GM21447 (cell line): ENCODE results near the gene MRPL43.

ENCODE experiments used
- ATAC-seq: cut with Tn5 transposase; IDR thresholded peaks from one replicate; pipeline ENCODE4 v1.9.1; 2021; ENCODE audit not compliant: unreplicated experiment

The MRPL43 gene

GRCh38 chr10:100968863-100969186 is 18.5 kb downstream of the MRPL43 start:
- ATAC-seq, result no peak

DNA sequence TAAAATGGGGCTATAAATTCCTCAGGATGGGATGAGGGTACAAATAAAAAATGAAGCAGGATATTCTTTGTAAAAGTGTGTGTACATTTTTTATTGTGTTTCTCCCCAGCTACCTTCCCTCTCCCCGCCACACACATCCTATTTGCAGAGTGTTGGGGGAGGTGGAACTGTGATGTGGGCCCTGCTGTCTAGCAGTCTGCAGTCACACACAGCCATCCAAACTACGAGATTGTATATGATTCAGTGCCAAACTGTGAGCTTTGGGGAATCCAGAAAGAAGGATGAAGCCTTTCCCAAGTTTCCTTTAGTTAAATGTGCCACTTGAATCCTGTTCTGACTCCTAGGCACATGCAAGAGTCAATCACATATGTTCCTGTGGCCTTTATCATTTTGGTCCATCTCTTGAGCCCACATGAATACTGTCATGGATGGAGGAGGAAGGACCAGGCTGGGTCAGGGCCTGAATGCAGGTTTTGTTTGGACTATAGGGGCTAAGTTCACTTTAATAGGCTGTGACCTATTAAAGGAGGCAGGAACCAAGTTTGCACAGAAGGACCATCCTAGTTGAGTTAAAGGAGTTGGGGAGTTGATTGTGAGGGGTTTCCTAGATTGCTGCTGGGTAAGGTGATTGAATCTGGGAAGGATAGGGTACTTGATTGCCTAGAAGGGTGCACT is 19.1 kb downstream of the MRPL43 start:
- ATAC-seq, result no peak

- no peak for ATAC-seq
Observed at GRCh38 chr10:100967332-100967731, 20.0 kb downstream of the MRPL43 start.

- ATAC-seq, result no peak
Observed at GRCh38 chr10:100966887-100967286, 20.4 kb downstream of the MRPL43 start.

DNA sequence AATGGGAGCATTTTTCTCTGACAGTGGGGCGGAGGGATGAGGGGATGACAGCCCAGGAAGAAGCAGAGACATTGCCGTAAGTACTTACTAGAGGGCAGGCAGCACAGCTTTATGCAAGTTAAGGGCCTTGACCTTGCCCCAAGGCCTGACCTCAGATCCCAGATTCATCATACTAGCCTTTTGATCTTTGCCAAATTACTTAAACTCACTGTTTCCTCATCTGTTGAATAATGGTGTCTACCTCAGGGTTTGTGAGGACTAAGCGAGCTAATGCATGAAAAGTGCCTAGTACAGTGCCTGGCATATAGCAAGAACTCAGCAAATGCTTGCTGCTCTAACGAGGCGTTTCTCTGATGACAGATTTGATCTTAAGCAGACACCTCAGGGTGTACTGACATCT is 21.5 kb downstream of the MRPL43 start:
- no peak for ATAC-seq

GRCh38 chr10:100963826-100964225 is 23.5 kb downstream of the MRPL43 start:
- ATAC-seq, result no peak

GRCh38 chr10:100962351-100963080 is 24.8 kb downstream of the MRPL43 start:
- no peak for ATAC-seq

DNA sequence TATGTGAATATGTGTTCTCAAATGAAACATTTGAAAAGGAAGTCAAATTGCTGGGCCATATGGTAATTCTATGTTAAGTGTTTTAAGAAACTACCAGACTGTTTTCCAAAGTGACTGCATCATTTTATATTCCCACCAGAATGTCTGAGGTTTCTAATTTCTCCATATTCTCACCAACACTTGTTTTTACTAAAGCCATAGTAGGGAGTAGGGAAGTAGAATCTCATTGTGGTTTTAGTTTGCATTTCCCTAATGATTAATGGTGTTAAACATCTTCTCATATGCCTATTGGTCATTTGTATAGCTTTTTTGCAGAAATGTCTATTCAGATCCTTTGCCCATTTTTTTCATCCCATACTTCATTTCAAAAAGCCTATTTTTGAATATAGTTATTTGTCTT is 27.0 kb downstream of the MRPL43 start:
- no peak for ATAC-seq

GRCh38 chr10:100948916-100949315 is 38.4 kb downstream of the MRPL43 start:
- no peak for ATAC-seq

DNA sequence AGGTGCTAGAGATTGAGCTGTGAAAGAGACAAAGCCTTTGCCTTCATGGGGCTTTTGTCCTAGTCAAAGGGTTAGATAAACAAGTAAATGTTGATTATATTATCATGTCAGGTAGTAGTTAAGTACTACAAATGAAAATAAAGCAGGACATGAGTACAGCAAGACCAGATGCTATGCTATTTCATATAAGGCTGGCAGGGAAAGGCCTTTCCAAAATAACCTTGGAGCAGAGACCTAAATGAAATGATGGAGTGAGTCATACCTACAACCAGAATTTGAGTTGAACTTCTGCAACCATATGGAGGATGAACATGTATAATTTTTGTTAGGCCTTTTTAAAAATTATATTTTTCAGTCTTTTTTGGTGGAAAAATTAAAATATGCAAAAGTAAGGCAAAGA is 41.5 kb downstream of the MRPL43 start:
- ATAC-seq, result no peak

DNA sequence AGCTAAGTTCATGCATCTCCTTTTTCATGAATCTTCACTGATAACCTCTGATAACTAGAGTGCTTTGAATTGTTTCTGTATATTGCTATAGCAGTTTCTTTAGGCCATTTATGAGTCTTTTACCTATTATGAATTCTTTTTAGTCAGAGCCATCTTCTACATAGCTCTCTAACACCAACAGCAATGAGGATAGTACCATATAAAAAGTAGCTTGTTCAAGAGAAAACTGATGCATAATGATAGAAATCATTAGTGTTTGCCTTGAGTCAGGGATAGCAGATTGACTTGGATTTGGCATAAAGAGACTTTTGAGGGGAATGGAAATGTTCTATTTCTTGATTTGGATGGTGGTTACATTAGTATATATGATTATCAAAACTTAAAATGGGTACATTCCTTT is 43.8 kb downstream of the MRPL43 start:
- no peak for ATAC-seq

DNA sequence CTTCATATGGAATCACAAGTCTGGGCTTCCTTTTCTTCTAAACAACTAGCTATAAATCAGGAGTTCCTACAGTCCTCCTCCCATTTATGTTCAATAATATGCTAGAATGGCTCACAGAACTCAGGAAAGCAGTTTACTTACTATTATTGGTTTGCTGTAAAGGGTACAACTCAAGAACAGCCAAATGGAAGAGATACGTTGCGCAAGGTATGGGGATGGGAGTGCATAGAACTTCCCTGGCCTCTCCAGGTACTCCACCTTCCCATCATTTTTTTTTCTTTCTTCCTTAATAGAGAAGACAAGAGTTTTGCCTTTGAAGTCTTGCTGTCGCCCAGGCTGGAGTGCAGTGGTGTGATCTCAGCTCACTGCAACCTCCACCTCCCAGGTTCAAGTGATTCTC is 45.1 kb downstream of the MRPL43 start:
- no peak for ATAC-seq

DNA sequence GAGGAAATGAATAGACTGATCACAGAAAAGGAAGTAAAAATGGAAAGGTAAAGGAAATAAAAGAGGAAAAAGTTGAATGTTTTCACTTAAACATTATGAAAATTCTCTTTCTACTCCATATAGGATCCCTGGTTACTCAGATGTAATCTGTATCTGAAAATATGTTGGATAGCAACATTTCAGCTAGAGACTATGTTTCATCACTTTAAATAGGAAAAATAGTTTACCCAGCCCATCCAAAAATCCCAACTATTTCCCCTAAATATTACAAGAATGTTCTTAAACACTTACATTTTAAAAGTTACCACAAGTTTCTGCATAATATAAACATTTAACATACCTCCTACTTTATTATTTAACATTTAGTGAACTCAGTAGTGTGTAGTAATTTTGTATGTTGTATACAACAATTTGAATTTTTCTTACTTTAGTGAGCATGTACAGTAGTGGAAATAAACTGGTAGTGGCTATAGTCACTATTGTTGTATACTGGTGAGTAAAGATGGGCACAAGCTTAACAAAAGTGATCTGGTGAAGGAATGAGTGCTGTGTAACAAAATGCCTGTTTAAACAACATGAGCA is 47.4 kb downstream of the MRPL43 start:
- ATAC-seq, result no peak
